Measurements from ENCODE around the gene CARD18.
"Not testable (repeated sequence)": the region's sequence is repeated elsewhere in the genome, so short reads cannot be mapped to it uniquely, and the experiment has no call there.

Gene CARD18

GRCh38 chr11:105104292-105104691 lies 35.3 kb downstream of the CARD18 start:
- no peak for TF ChIP-seq CTCF (IDR thresholded peaks at IDR 0.05; ENCODE audit: low read depth, low read length, missing control alignments)
- no peak for DNase-seq (ENCODE audit: extremely low read depth, low read depth)

GRCh38 chr11:105103336-105103735 lies 36.2 kb downstream of the CARD18 start:
- TF ChIP-seq CTCF (IDR thresholded peaks at IDR 0.05; ENCODE audit: low read depth, low read length, missing control alignments) = no peak
- DNase-seq (ENCODE audit: extremely low read depth, low read depth) = no peak
- no peak overlapping the region for H3K4me3 ChIP-seq (replicated peaks; ENCODE audit: low read depth, low read length)

More at GRCh38 chr11:105104292-105104691, 35.3 kb downstream of the CARD18 start:
- no peak overlapping the region for H3K4me3 ChIP-seq (replicated peaks; ENCODE audit: low read depth, low read length)

GRCh38 chr11:105102079-105102581 lies 37.4 kb downstream of the CARD18 start:
- H3K4me3 ChIP-seq (replicated peaks; ENCODE audit: low read depth, low read length); DNase-seq (ENCODE audit: extremely low read depth, low read depth): not testable (repeated sequence)

- no peak overlapping the region for H3K4me3 ChIP-seq (replicated peaks; ENCODE audit: low read depth, low read length)
- no peak for DNase-seq (ENCODE audit: extremely low read depth, low read depth)
- TF ChIP-seq CTCF (IDR thresholded peaks at IDR 0.05; ENCODE audit: low read depth, low read length, missing control alignments) = no peak
Measured at GRCh38 chr11:105100981-105101630, 38.5 kb downstream of the CARD18 start.

- H3K4me3 ChIP-seq (replicated peaks; ENCODE audit: low read depth, low read length) = no peak overlapping the region
- TF ChIP-seq CTCF (IDR thresholded peaks at IDR 0.05; ENCODE audit: low read depth, low read length, missing control alignments) = no peak
- DNase-seq (ENCODE audit: extremely low read depth, low read depth) = no peak
Measured at GRCh38 chr11:105100206-105100605, 39.4 kb downstream of the CARD18 start.

GRCh38 chr11:105099594-105099993 lies 40.0 kb downstream of the CARD18 start:
- not testable (repeated sequence) for DNase-seq (ENCODE audit: extremely low read depth, low read depth); H3K4me3 ChIP-seq (replicated peaks; ENCODE audit: low read depth, low read length)

GRCh38 chr11:105092256-105093239 lies 47.0 kb downstream of the CARD18 start:
- no peak overlapping the region for H3K4me3 ChIP-seq (replicated peaks; ENCODE audit: low read depth, low read length)
- TF ChIP-seq CTCF (IDR thresholded peaks at IDR 0.05; ENCODE audit: low read depth, low read length, missing control alignments) = no peak
- no peak for DNase-seq (ENCODE audit: extremely low read depth, low read depth)
